A549 (cell line): ENCODE results near the gene PLCD1.

ENCODE experiments used
- CEBPB ChIP-seq, 2 experiments: fragments of >200 bp in 1 of 2; sonication (Bioruptor Twin) in 1 of 2; formaldehyde crosslinking in 1 of 2; IDR thresholded peaks; 2 replicates each; pipeline ENCODE4 v1.6.1; 2012 to 2016
- JUN ChIP-seq, 2 experiments: fragments of >200 bp; sonication (Bioruptor Twin); formaldehyde crosslinking; IDR thresholded peaks; 2 replicates in 1 of 2; 3 replicates in 1 of 2; pipeline ENCODE4 v1.6.1; 2016 to 2017
- MAX ChIP-seq: IDR thresholded peaks from 2 replicates; pipeline ENCODE4 v1.6.1; 2012
- TF ChIP-seq, protein P1 (sequence below): fragments of >200 bp; sonication (Bioruptor Twin); formaldehyde crosslinking; IDR thresholded peaks from 3 replicates; pipeline ENCODE4 v1.5.1; 2016
- TF ChIP-seq, protein P2 (sequence below): fragments of 200-600 bp; sonication (generic); IDR thresholded peaks from 2 replicates; pipeline ENCODE4 v1.6.1; 2016; ENCODE audit warnings: antibody characterized with exemption, mild to moderate bottlenecking, moderate library complexity

- no peak for TF ChIP-seq CEBPB (IDR thresholded peaks at IDR 0.05)
- TF ChIP-seq JUN (IDR thresholded peaks at IDR 0.05), result no peak
- TF ChIP-seq, protein P1, sequence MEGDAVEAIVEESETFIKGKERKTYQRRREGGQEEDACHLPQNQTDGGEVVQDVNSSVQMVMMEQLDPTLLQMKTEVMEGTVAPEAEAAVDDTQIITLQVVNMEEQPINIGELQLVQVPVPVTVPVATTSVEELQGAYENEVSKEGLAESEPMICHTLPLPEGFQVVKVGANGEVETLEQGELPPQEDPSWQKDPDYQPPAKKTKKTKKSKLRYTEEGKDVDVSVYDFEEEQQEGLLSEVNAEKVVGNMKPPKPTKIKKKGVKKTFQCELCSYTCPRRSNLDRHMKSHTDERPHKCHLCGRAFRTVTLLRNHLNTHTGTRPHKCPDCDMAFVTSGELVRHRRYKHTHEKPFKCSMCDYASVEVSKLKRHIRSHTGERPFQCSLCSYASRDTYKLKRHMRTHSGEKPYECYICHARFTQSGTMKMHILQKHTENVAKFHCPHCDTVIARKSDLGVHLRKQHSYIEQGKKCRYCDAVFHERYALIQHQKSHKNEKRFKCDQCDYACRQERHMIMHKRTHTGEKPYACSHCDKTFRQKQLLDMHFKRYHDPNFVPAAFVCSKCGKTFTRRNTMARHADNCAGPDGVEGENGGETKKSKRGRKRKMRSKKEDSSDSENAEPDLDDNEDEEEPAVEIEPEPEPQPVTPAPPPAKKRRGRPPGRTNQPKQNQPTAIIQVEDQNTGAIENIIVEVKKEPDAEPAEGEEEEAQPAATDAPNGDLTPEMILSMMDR, result no peak
- TF ChIP-seq, protein P2, sequence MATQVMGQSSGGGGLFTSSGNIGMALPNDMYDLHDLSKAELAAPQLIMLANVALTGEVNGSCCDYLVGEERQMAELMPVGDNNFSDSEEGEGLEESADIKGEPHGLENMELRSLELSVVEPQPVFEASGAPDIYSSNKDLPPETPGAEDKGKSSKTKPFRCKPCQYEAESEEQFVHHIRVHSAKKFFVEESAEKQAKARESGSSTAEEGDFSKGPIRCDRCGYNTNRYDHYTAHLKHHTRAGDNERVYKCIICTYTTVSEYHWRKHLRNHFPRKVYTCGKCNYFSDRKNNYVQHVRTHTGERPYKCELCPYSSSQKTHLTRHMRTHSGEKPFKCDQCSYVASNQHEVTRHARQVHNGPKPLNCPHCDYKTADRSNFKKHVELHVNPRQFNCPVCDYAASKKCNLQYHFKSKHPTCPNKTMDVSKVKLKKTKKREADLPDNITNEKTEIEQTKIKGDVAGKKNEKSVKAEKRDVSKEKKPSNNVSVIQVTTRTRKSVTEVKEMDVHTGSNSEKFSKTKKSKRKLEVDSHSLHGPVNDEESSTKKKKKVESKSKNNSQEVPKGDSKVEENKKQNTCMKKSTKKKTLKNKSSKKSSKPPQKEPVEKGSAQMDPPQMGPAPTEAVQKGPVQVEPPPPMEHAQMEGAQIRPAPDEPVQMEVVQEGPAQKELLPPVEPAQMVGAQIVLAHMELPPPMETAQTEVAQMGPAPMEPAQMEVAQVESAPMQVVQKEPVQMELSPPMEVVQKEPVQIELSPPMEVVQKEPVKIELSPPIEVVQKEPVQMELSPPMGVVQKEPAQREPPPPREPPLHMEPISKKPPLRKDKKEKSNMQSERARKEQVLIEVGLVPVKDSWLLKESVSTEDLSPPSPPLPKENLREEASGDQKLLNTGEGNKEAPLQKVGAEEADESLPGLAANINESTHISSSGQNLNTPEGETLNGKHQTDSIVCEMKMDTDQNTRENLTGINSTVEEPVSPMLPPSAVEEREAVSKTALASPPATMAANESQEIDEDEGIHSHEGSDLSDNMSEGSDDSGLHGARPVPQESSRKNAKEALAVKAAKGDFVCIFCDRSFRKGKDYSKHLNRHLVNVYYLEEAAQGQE, result no peak
- TF ChIP-seq MAX, result no peak
Measured at GRCh38 chr3:38062809-38063208, 33.4 kb upstream of the PLCD1 start.
